ENCODE measurements around the gene TESK2. TPM values are rescaled to one million over a fixed set of nuclear protein-coding genes. Genes with fewer than 3 reads are reported as not detected.

Gene TESK2
- total and polyA plus RNA-seq, 2 of the 13 experiments (the other 11 are each of a cell fraction or from before 2014, with no cell fraction given), result 5.5 to 9.6 TPM

GRCh38 chr1:45393718-45394302 lies 97.2 kb downstream of the TESK2 start:
- Histone ChIP-seq H3K9me3 (ENCODE audit: low read length) (no peaks in the 10 kb centered on the region), H3K27me3 (ENCODE audit: control insufficient read depth in 1 of 2, insufficient read depth in 2 of 2, low read length in 2 of 2) (no peaks in the 10 kb centered on the region), H3K4me3 (replicated peaks in 1 of 3; ENCODE audit: insufficient read depth in 1 of 3, low read depth in 2 of 3, low read length in 3 of 3) (no peak overlapping the region), H3K27ac (ENCODE audit: extremely low read length, insufficient read depth, low read length) (no peak overlapping the region), H2AFZ (ENCODE audit: low read length) (no peak overlapping the region), H4K20me1 (ENCODE audit: insufficient read depth, low read length) (no peaks in the 10 kb centered on the region), H3K79me2 (ENCODE audit: insufficient read depth, low read length) (no peaks in the 10 kb centered on the region), H3K9ac (ENCODE audit: insufficient read depth, low read depth, low read length) (no peak overlapping the region), H3K36me3 (replicated peaks in 1 of 2; ENCODE audit: control insufficient read depth in 1 of 2, insufficient read depth in 2 of 2, low read length in 2 of 2) (no peaks in the 10 kb centered on the region), H3K4me1 (ENCODE audit: insufficient read depth, low read length) (peaks cover 27% of the 10 kb centered on the region), H3K4me2 (ENCODE audit: low read depth, low read length) (no peak overlapping the region)
- FAIRE-seq, result no peak
- ATAC-seq, result no peak
- CTCF ChIA-PET (ENCODE audit: low intra/inter-chr PET ratio, low total read pairs), result no interaction called here
- POLR2A ChIA-PET, result no interaction called here
- in situ Hi-C loops (cut with HindIII; ENCODE audit: extremely low pct_ligation_motif_present, low pct_unique_long_range_greater_than_20kb), result no loop called here
- intact Hi-C loops (cut with micrococcal nuclease; ENCODE audit: unreplicated experiment), result no loop called here
- 91% methylated on average over 6 of the region's 6 CpGs for WGBS (ENCODE audit: low lambda C conversion rate)
- DNase-seq (ENCODE audit: low spot score), result no peak
- no TSS peak for BruUV-seq (replicated peaks)
- TF ChIP-seq SNAPC4 (CRISPR knock-in tag; IDR thresholded peaks at IDR 0.05) (no peak), ZNF101 (CRISPR knock-in tag; IDR thresholded peaks at IDR 0.05; ENCODE audit: borderline replicate concordance, low read depth) (no peak), SOX5 (CRISPR knock-in tag; IDR thresholded peaks at IDR 0.05; ENCODE audit: borderline replicate concordance) (no peak), LRRFIP1 (CRISPR knock-in tag; conservative IDR thresholded peaks at IDR 0.05) (no peak), TMF1 (CRISPR knock-in tag; IDR thresholded peaks at IDR 0.05; ENCODE audit: low read depth) (no peak), KDM5A (IDR thresholded peaks at IDR 0.05; ENCODE audit: borderline replicate concordance, low read length) (no peak), BRF2 (CRISPR knock-in tag; IDR thresholded peaks at IDR 0.05) (no peak), ZNF562 (CRISPR knock-in tag; IDR thresholded peaks at IDR 0.05; ENCODE audit: borderline replicate concordance) (no peak), MLXIP (CRISPR knock-in tag; IDR thresholded peaks at IDR 0.05; ENCODE audit: borderline replicate concordance) (no peak), KLF15 (CRISPR knock-in tag; IDR thresholded peaks at IDR 0.05; ENCODE audit: borderline replicate concordance) (no peak), MEIS1 (CRISPR knock-in tag; IDR thresholded peaks at IDR 0.05; ENCODE audit: borderline replicate concordance) (no peak), JUN (CRISPR knock-in tag; IDR thresholded peaks at IDR 0.05) (no peak), ZNF251 (CRISPR knock-in tag; IDR thresholded peaks at IDR 0.05) (no peak)
